GM20431 (cell line): ENCODE measurements around the gene GPR18.
"Not testable (repeated sequence)": the region's sequence is repeated elsewhere in the genome, so short reads cannot be mapped to it uniquely, and the experiment has no call there.

ENCODE experiments used
- in situ Hi-C: fragments of 300-500 bp; cut with MseI, MboI; formaldehyde crosslinking; loops from one replicate; pipeline ENCODE4 v1.15.0; 2020; ENCODE audit warnings: low sequenced_read_pairs; ENCODE audit not compliant: unreplicated experiment

Gene GPR18

GRCh38 chr13:99246100-99246499 is 12.1 kb downstream of the GPR18 start:
- in situ Hi-C loops: no loop called here

GRCh38 chr13:99237981-99238662 is 20.1 kb downstream of the GPR18 start:
- in situ Hi-C loops: no loop called here

GRCh38 chr13:99231721-99232120 is 26.5 kb downstream of the GPR18 start:
- in situ Hi-C loops: no loop called here

GRCh38 chr13:99230991-99231390 is 27.2 kb downstream of the GPR18 start:
- in situ Hi-C loops: no loop called here

- in situ Hi-C loops: not testable (repeated sequence)
Measured at GRCh38 chr13:99230588-99230987, 27.6 kb downstream of the GPR18 start.

GRCh38 chr13:99228737-99229691 is 29.2 kb downstream of the GPR18 start:
- in situ Hi-C loops: no loop called here

GRCh38 chr13:99227909-99228688 is 30.1 kb downstream of the GPR18 start:
- in situ Hi-C loops: no loop called here

GRCh38 chr13:99227331-99227900 is 30.8 kb downstream of the GPR18 start:
- in situ Hi-C loops: no loop called here

- in situ Hi-C loops: no loop called here
Measured at GRCh38 chr13:99226513-99226912, 31.7 kb downstream of the GPR18 start.

- in situ Hi-C loops: no loop called here
Measured at GRCh38 chr13:99225078-99225477, 33.1 kb downstream of the GPR18 start.

GRCh38 chr13:99224021-99224420 is 34.2 kb downstream of the GPR18 start:
- in situ Hi-C loops: no loop called here

GRCh38 chr13:99223587-99223986 is 34.6 kb downstream of the GPR18 start:
- in situ Hi-C loops: no loop called here

- in situ Hi-C loops: no loop called here
Measured at GRCh38 chr13:99221567-99222239, 36.5 kb downstream of the GPR18 start.

GRCh38 chr13:99220199-99220935 is 37.8 kb downstream of the GPR18 start:
- in situ Hi-C loops: no loop called here

- in situ Hi-C loops: no loop called here
Measured at GRCh38 chr13:99218969-99219368, 39.2 kb downstream of the GPR18 start.

- in situ Hi-C loops: no loop called here
Measured at GRCh38 chr13:99218545-99218944, 39.6 kb downstream of the GPR18 start.

- in situ Hi-C loops: no loop called here
Measured at GRCh38 chr13:99218126-99218525, 40.1 kb downstream of the GPR18 start.

- in situ Hi-C loops: no loop called here
Measured at GRCh38 chr13:99217461-99218110, 40.6 kb downstream of the GPR18 start.
